H9 (cell line): ENCODE measurements around the gene CKAP2. TPM values are rescaled to one million over a fixed set of nuclear protein-coding genes. Genes with fewer than 3 reads are reported as not detected.
"Not testable (repeated sequence)": the region's sequence is repeated elsewhere in the genome, so short reads cannot be mapped to it uniquely, and the experiment has no call there.

Experiments
- DNase-seq: peaks from one replicate; pipeline ENCODE4 v3.0.0-alpha.2; 2017
- H2AFZ ChIP-seq: one replicate; pipeline ENCODE4 v1.6.1; 2013; ENCODE audit warnings: mild to moderate bottlenecking, low read length, control low read depth, moderate library complexity
- H2AK5ac ChIP-seq: 2 replicates; pipeline ENCODE4 v1.6.1; 2013; ENCODE audit warnings: low read length, control low read depth, mixed read lengths; ENCODE audit not compliant: insufficient read length
- H2BK120ac ChIP-seq: one replicate; pipeline ENCODE4 v1.6.1; 2013; ENCODE audit warnings: low read depth, mild to moderate bottlenecking, low read length, control low read depth, inconsistent platforms; ENCODE audit not compliant: poor library complexity, severe bottlenecking
- H2BK12ac ChIP-seq: 2 replicates; pipeline ENCODE4 v1.6.1; 2013; ENCODE audit warnings: low read length, control low read depth, mixed read lengths, low read depth; ENCODE audit not compliant: insufficient read length
- H2BK15ac ChIP-seq: 2 replicates; pipeline ENCODE4 v1.6.1; 2013; ENCODE audit warnings: low read depth, low read length, control low read depth
- H2BK20ac ChIP-seq: one replicate; pipeline ENCODE4 v1.6.1; 2013; ENCODE audit warnings: low read depth, mild to moderate bottlenecking, low read length, control low read depth, inconsistent platforms; ENCODE audit not compliant: poor library complexity, severe bottlenecking
- H2BK5ac ChIP-seq: 2 replicates; pipeline ENCODE4 v1.6.1; 2013; ENCODE audit warnings: low read length, control low read depth, mixed read lengths; ENCODE audit not compliant: insufficient read length
- H3K14ac ChIP-seq: 2 replicates; pipeline ENCODE4 v1.6.1; 2013; ENCODE audit warnings: low read length, control low read depth; ENCODE audit not compliant: insufficient read depth
- H3K18ac ChIP-seq: 2 replicates; pipeline ENCODE4 v1.6.1; 2013; ENCODE audit warnings: low read depth, mild to moderate bottlenecking, mixed read lengths, low read length, control low read depth; ENCODE audit not compliant: insufficient read length
- H3K23ac ChIP-seq: 2 replicates; pipeline ENCODE4 v1.6.1; 2013; ENCODE audit warnings: low read length, control low read depth, mixed read lengths, low read depth; ENCODE audit not compliant: insufficient read length
- H3K23me2 ChIP-seq: 2 replicates; pipeline ENCODE4 v1.6.1; 2013; ENCODE audit warnings: low read depth, mild to moderate bottlenecking, mixed read lengths, low read length, control low read depth; ENCODE audit not compliant: insufficient read length, poor library complexity, severe bottlenecking
- H3K27ac ChIP-seq: 2 replicates; pipeline ENCODE4 v1.5.1; 2013; ENCODE audit warnings: low read length, control low read depth, mixed read lengths, low read depth; ENCODE audit not compliant: insufficient read length
- H3K27me3 ChIP-seq: 2 replicates; pipeline ENCODE4 v1.6.1; 2013; ENCODE audit warnings: low read length, control low read depth, inconsistent platforms; ENCODE audit not compliant: insufficient read depth
- H3K4ac ChIP-seq: 2 replicates; pipeline ENCODE4 v1.6.1; 2013; ENCODE audit warnings: low read depth, mild to moderate bottlenecking, control low read depth, inconsistent platforms, low read length, moderate library complexity
- H3K4me1 ChIP-seq: 2 replicates; pipeline ENCODE4 v1.6.1; 2013; ENCODE audit warnings: low read length, control low read depth, inconsistent platforms; ENCODE audit not compliant: insufficient read depth
- H3K4me2 ChIP-seq: 2 replicates; pipeline ENCODE4 v1.6.1; 2013; ENCODE audit warnings: low read length, control low read depth, mixed read lengths; ENCODE audit not compliant: insufficient read length, insufficient read depth
- H3K56ac ChIP-seq: 2 replicates; pipeline ENCODE4 v1.6.1; 2013; ENCODE audit warnings: low read depth, mild to moderate bottlenecking, mixed read lengths, low read length, control low read depth; ENCODE audit not compliant: insufficient read length
- H3K79me1 ChIP-seq: 2 replicates; pipeline ENCODE4 v1.6.1; 2013; ENCODE audit warnings: low read depth, mild to moderate bottlenecking, moderate library complexity, low read length, control low read depth, inconsistent platforms; ENCODE audit not compliant: insufficient read depth, poor library complexity, severe bottlenecking
- H3K79me2 ChIP-seq: 2 replicates; pipeline ENCODE4 v1.6.1; 2013; ENCODE audit warnings: low read length, control low read depth, inconsistent platforms; ENCODE audit not compliant: insufficient read depth
- H3K9ac ChIP-seq: 2 replicates; pipeline ENCODE4 v1.6.1; 2013; ENCODE audit warnings: low read length, control low read depth, mixed read lengths; ENCODE audit not compliant: insufficient read length; ENCODE audit errors: extremely low read depth
- H3K9me3 ChIP-seq: one replicate; pipeline ENCODE4 v1.6.1; 2013; ENCODE audit warnings: low read depth, low read length, inconsistent platforms; ENCODE audit not compliant: control insufficient read depth
- H3T11ph ChIP-seq: one replicate; pipeline ENCODE4 v1.6.1; 2013; ENCODE audit warnings: mild to moderate bottlenecking, low read length, control low read depth, inconsistent platforms
- H4K20me1 ChIP-seq: one replicate; pipeline ENCODE4 v1.6.1; 2013; ENCODE audit not compliant: control insufficient read depth, insufficient read length, insufficient read depth
- H4K5ac ChIP-seq: 2 replicates; pipeline ENCODE4 v1.6.1; 2013; ENCODE audit warnings: low read depth, mild to moderate bottlenecking, mixed read lengths, low read length, control low read depth; ENCODE audit not compliant: insufficient read length
- H4K8ac ChIP-seq: replicated peaks from 2 replicates; pipeline ENCODE4 v1.6.1; 2013; ENCODE audit warnings: low read length, control low read depth, mixed read lengths, low read depth; ENCODE audit not compliant: insufficient read length
- H4K91ac ChIP-seq: 2 replicates; pipeline ENCODE4 v1.6.1; 2013; ENCODE audit warnings: low read depth, mild to moderate bottlenecking, moderate library complexity, mixed read lengths, low read length, control low read depth; ENCODE audit not compliant: insufficient read length
- H3K27ac Mint-ChIP-seq, 3 experiments: 2 replicates in 2 of 3; 3 replicates in 1 of 3; pipeline ENCODE4 v1.8.0; 2020 to 2021; ENCODE audit warnings: mixed read lengths in 3 of 3, mild to moderate bottlenecking in 1 of 3, moderate library complexity in 1 of 3
- H3K27me3 Mint-ChIP-seq: 2 replicates; pipeline ENCODE4 v1.8.0; 2021; ENCODE audit warnings: low read depth, mild to moderate bottlenecking, moderate library complexity, mixed read lengths
- H3K36me3 Mint-ChIP-seq, 3 experiments: 2 replicates in 2 of 3; 3 replicates in 1 of 3; pipeline ENCODE4 v1.8.0; 2020 to 2021; ENCODE audit warnings: low read depth in 3 of 3, mixed read lengths in 3 of 3; ENCODE audit not compliant: insufficient read depth in 1 of 3
- H3K4me1 Mint-ChIP-seq, 2 experiments: 2 replicates each; pipeline ENCODE4 v1.8.0; 2020; ENCODE audit warnings: mixed read lengths in 2 of 2
- H3K4me3 Mint-ChIP-seq, 2 experiments: 2 replicates in 1 of 2; 3 replicates in 1 of 2; pipeline ENCODE4 v1.8.0; 2020 to 2021; ENCODE audit warnings: mild to moderate bottlenecking in 2 of 2, mixed read lengths in 2 of 2, moderate library complexity in 1 of 2
- H3K9me3 Mint-ChIP-seq, 2 experiments: 2 replicates in 1 of 2; 3 replicates in 1 of 2; pipeline ENCODE4 v1.8.0; 2020; ENCODE audit warnings: mild to moderate bottlenecking in 2 of 2, mixed read lengths in 2 of 2, moderate library complexity in 1 of 2
- WGBS: extraction: QIAGEN DNeasy Blood & Tissue Kit; methylation state at CpG from one replicate; pipeline ENCODE4 v1.1.7; 2013; ENCODE audit warnings: missing lambda C conversion rate, low lambda C conversion rate, mixed read lengths; ENCODE audit not compliant: insufficient read length; ENCODE audit errors: extremely low coverage; 5-methylcytosine and 5-hydroxymethylcytosine counted together
- total RNA-seq: library from RNA; stranded (reverse); gene quantifications from 2 replicates; pipeline ENCODE4 v1.2.1, GENCODE V29; 2021

The CKAP2 gene
- total RNA-seq, 1 experiment from 2014 or later, result 72.4 TPM

GRCh38 chr13:52523323-52523722 is 68.0 kb downstream of the CKAP2 start:
- H4K91ac ChIP-seq, H3K36me3 Mint-ChIP-seq, H3K23me2 ChIP-seq, H2AK5ac ChIP-seq, DNase-seq, H2BK12ac ChIP-seq, H3K79me2 ChIP-seq, H3K9me3 Mint-ChIP-seq, H4K20me1 ChIP-seq, H3K4me1 Mint-ChIP-seq, H3K18ac ChIP-seq, H2BK5ac ChIP-seq, H3K4ac ChIP-seq, H3K56ac ChIP-seq, H4K5ac ChIP-seq, H3K27ac Mint-ChIP-seq, H3K4me3 Mint-ChIP-seq, H3K79me1 ChIP-seq, H3K4me1 ChIP-seq, H3T11ph ChIP-seq, H3K27ac ChIP-seq, H3K27me3 Mint-ChIP-seq, H3K23ac ChIP-seq, H2BK120ac ChIP-seq, H3K14ac ChIP-seq, H4K8ac ChIP-seq, H2BK20ac ChIP-seq, H3K9me3 ChIP-seq, H3K27me3 ChIP-seq, H3K9ac ChIP-seq, H3K4me2 ChIP-seq, H2BK15ac ChIP-seq, H2AFZ ChIP-seq: not testable (repeated sequence)
- no CpG with 5 or more reads among the region's 6 CpGs for WGBS

Other genes with a start within 250 kb of the CKAP2 start
- 0.22 and 0.26 TPM in 2 replicates for gene THSD1, start 49.3 kb upstream of the CKAP2 start, total RNA-seq
- 26.8 and 29.2 TPM in 2 replicates for gene VPS36, start 4.8 kb upstream of the CKAP2 start, total RNA-seq
- gene HNRNPA1L2, start 187.0 kb downstream of the CKAP2 start, total RNA-seq, result 10.6 and 11.1 TPM in 2 replicates
- 99.6 and 103 TPM in 2 replicates for gene SUGT1, start 197.4 kb downstream of the CKAP2 start, total RNA-seq